ENCODE results near the gene POLR3B. TPM values are rescaled to one million over a fixed set of nuclear protein-coding genes. Genes with fewer than 3 reads are reported as not detected.

POLR3B gene
- total and polyA plus RNA-seq, 10 of the 15 experiments (the other 5 are each of a cell fraction or from before 2014, with no cell fraction given), result 2.3 to 10.5 (median 8.0) TPM

DNA sequence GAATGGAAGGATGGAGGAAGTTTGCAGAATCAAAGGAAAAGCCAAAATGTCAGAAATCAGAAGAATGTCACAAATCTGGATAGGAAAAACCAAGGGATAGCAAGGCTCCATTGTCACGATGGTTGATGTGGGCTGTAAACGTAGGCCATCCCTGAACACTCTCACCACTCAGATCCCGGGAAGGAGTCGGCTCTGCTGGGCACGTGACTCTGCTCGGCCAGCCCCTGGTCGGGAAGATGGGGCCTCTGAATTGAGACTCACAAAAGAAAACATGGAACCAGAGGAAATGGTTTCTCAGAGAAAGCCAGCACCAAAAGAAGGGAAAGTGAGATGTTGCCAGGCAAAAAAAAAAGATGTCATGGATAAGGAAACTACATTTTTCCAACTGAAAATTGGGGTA lies 28.8 kb upstream of the POLR3B start (continued):
- TF ChIP-seq, protein P1, sequence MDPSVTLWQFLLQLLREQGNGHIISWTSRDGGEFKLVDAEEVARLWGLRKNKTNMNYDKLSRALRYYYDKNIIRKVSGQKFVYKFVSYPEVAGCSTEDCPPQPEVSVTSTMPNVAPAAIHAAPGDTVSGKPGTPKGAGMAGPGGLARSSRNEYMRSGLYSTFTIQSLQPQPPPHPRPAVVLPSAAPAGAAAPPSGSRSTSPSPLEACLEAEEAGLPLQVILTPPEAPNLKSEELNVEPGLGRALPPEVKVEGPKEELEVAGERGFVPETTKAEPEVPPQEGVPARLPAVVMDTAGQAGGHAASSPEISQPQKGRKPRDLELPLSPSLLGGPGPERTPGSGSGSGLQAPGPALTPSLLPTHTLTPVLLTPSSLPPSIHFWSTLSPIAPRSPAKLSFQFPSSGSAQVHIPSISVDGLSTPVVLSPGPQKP (IDR thresholded peaks at IDR 0.05; ENCODE audit: low read depth, low read length), result no peak
- TF ChIP-seq HDAC6 (IDR thresholded peaks at IDR 0.05; ENCODE audit: unreplicated experiment) (no peak), NFYB (IDR thresholded peaks at IDR 0.05; ENCODE audit: insufficient read depth, low read depth, low read length) (no peak)
- TF ChIP-seq, protein P2, sequence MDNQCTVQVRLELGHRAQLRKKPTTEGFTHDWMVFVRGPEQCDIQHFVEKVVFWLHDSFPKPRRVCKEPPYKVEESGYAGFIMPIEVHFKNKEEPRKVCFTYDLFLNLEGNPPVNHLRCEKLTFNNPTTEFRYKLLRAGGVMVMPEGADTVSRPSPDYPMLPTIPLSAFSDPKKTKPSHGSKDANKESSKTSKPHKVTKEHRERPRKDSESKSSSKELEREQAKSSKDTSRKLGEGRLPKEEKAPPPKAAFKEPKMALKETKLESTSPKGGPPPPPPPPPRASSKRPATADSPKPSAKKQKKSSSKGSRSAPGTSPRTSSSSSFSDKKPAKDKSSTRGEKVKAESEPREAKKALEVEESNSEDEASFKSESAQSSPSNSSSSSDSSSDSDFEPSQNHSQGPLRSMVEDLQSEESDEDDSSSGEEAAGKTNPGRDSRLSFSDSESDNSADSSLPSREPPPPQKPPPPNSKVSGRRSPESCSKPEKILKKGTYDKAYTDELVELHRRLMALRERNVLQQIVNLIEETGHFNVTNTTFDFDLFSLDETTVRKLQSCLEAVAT (IDR thresholded peaks at IDR 0.05), result no peak

DNA sequence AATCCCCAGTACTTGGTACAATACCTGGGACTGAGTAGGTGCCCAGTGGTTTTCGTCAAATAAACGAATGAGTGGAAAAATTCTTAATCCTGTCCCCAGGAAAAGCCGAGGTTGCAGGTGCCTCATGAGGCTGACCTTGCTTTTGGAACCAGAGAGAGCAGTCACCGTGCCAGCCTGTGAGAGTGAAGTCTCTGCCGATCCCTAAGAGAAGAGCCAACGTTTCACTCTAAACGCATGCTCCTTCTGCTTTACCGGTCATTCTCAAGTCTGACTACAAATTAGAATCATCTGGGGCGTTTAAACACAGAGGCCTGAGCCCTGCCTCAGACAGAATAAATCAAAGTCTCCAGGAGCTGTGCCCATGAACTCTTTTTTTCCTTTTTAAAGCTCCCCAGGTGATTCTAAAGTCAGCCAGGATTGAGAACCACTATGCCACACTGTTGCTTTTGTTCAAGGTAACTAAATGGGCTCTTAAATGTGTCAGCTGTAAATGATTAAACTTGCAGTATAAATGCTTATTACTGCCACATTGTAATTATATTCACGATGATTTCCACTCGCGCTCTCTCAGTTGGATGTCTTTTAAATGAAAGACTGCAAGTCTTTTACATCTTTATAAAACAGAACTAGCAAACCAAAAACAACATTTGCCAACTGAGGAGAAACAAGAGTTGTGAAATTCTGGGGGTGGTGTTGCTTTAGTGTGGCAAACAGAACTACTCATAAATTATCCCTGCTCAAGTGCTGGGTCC lies 28.1 kb upstream of the POLR3B start:
- H3K4me3 ChIP-seq, result no peak overlapping the region
- DNase-seq (ENCODE audit: low read depth, low spot score), result no peak
- H3K36me3 ChIP-seq (ENCODE audit: control insufficient read depth in 2 of 2, insufficient read depth in 2 of 2, low read length in 1 of 2), result no peaks in the 10 kb centered on the region
- no peak for FAIRE-seq
- TF ChIP-seq CBFB (IDR thresholded peaks at IDR 0.05; ENCODE audit: low read depth) (no peak), NFYA (IDR thresholded peaks at IDR 0.05; ENCODE audit: borderline replicate concordance, low read depth, low read length) (no peak), ATF7 (IDR thresholded peaks at IDR 0.05; ENCODE audit: low read depth) (no peak)
- in situ Hi-C loops (cut with MboI) (no loop called here), intact Hi-C loops (cut with micrococcal nuclease; ENCODE audit: unreplicated experiment) (no loop called here)
- H3K27ac ChIP-seq (ENCODE audit: control insufficient read depth, insufficient read depth), result no peak overlapping the region
- CTCF ChIA-PET, result interaction anchor here (1.9 kb wide), 1 partner anchor 45 kb away, joined by 4 read pairs; no protein-coding TSS in a partner anchor
- SMC1A ChIA-PET (ENCODE audit: uncharacterized antibody, unreplicated experiment), result no interaction called here
- RAD21 ChIA-PET (ENCODE audit: unreplicated experiment), result no interaction called here
- no peak overlapping the region for H3K4me2 ChIP-seq (ENCODE audit: control insufficient read depth, insufficient read depth)
- BruUV-seq (replicated peaks), result no TSS peak
- H3K4me1 ChIP-seq (ENCODE audit: control insufficient read depth, insufficient read depth, low read length), result no peaks in the 10 kb centered on the region
- H3K9me3 ChIP-seq (replicated peaks; ENCODE audit: control insufficient read depth, insufficient read depth, low read length), result no peaks in the 10 kb centered on the region
- H3K9ac ChIP-seq (ENCODE audit: control insufficient read depth, insufficient read depth, low read length), result no peak overlapping the region
- POLR2A ChIA-PET, result no interaction called here
- no peak for ATAC-seq
- WGBS (ENCODE audit: insufficient coverage, insufficient replicate concordance, low lambda C conversion rate, missing lambda C conversion rate), result 88% methylated on average over 12 of the region's 12 CpGs
- H3K79me2 ChIP-seq (ENCODE audit: control insufficient read depth, insufficient read depth, low read length), result no peaks in the 10 kb centered on the region
- H2AFZ ChIP-seq (ENCODE audit: control insufficient read depth, low read depth, low read length), result no peak overlapping the region
- H3K27me3 ChIP-seq (replicated peaks in 1 of 2; ENCODE audit: control insufficient read depth in 2 of 2, insufficient read depth in 2 of 2, low read length in 1 of 2), result no peaks in the 10 kb centered on the region
- H4K20me1 ChIP-seq (ENCODE audit: control insufficient read depth, insufficient read depth), result no peaks in the 10 kb centered on the region

Data from GM12878 (cell line).